PFSK-1 (cell line): ENCODE measurements around the gene DET1.

Experiments used
- TAF1 ChIP-seq: IDR thresholded peaks from 2 replicates; pipeline ENCODE4 v1.6.1; 2012; ENCODE audit warnings: low read length, control low read depth, borderline replicate concordance; ENCODE audit not compliant: insufficient read depth
- TF ChIP-seq, protein P1 (sequence below), 2 experiments: IDR thresholded peaks; 2 replicates each; pipeline versions ENCODE4 v1.6.1 to v1.8.0; 2011 to 2012; ENCODE audit warnings: low read depth in 2 of 2, low read length in 2 of 2, control low read depth in 1 of 2, inconsistent platforms in 1 of 2, mild to moderate bottlenecking in 1 of 2, moderate library complexity in 1 of 2; ENCODE audit not compliant: insufficient read depth in 1 of 2

DNA sequence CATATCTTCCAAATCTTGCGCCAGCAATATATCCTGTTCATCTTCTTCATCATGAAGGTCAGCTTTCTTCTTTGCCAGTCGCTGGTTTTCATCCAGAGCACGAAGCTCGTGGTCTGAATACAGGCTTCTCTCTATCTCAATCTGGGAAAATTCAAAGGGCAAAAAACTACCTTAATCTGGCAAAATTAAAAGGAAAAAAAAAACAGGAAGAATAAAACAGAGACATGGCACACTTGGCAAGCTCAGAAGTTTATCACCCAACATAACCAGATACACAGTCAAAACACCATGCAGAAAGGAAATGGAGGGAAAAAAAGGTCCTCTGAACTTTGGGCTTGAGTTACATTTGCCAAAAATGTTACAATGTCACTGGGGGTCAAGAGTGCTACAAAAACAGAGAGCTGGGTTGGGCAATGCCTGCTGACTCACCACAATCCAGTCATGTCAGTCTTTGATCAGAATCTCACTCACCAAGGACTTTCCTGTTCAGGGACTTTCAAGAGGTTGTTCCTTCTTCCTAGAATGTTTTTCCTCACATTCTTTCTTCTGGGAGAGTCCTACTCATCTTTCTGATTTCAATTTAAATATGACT is 80.8 kb downstream of the DET1 start:
- TF ChIP-seq, protein P1, sequence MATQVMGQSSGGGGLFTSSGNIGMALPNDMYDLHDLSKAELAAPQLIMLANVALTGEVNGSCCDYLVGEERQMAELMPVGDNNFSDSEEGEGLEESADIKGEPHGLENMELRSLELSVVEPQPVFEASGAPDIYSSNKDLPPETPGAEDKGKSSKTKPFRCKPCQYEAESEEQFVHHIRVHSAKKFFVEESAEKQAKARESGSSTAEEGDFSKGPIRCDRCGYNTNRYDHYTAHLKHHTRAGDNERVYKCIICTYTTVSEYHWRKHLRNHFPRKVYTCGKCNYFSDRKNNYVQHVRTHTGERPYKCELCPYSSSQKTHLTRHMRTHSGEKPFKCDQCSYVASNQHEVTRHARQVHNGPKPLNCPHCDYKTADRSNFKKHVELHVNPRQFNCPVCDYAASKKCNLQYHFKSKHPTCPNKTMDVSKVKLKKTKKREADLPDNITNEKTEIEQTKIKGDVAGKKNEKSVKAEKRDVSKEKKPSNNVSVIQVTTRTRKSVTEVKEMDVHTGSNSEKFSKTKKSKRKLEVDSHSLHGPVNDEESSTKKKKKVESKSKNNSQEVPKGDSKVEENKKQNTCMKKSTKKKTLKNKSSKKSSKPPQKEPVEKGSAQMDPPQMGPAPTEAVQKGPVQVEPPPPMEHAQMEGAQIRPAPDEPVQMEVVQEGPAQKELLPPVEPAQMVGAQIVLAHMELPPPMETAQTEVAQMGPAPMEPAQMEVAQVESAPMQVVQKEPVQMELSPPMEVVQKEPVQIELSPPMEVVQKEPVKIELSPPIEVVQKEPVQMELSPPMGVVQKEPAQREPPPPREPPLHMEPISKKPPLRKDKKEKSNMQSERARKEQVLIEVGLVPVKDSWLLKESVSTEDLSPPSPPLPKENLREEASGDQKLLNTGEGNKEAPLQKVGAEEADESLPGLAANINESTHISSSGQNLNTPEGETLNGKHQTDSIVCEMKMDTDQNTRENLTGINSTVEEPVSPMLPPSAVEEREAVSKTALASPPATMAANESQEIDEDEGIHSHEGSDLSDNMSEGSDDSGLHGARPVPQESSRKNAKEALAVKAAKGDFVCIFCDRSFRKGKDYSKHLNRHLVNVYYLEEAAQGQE (IDR thresholded peaks at IDR 0.05; ENCODE audit: insufficient read depth in 1 of 2, low read depth in 2 of 2, low read length in 2 of 2) = no peak
- TF ChIP-seq TAF1 = no peak
